Measurements from ENCODE around the gene KLK6.

The KLK6 gene

GRCh38 chr19:50980208-50980607, 10.8 kb upstream of the KLK6 start:
- Histone ChIP-seq H3K4me2 (ENCODE audit: low read depth, low read length, poor library complexity, severe bottlenecking) (no peak overlapping the region), H3K27me3 (ENCODE audit: low read length) (no peaks in the 10 kb centered on the region), H3K79me2 (ENCODE audit: insufficient read depth, low read length) (no peaks in the 10 kb centered on the region), H2AFZ (ENCODE audit: low read depth, low read length, severe bottlenecking) (no peak overlapping the region), H3K9me3 (ENCODE audit: insufficient read depth, low read length) (no peaks in the 10 kb centered on the region), H3K4me3 (ENCODE audit: insufficient read depth, low read length, poor library complexity, severe bottlenecking) (no peak overlapping the region), H3K36me3 (ENCODE audit: low read length) (no peaks in the 10 kb centered on the region), H3K27ac (ENCODE audit: low read depth, low read length) (no peak overlapping the region), H4K20me1 (ENCODE audit: low read depth, low read length) (no peaks in the 10 kb centered on the region), H3K9me2 (replicated peaks; ENCODE audit: insufficient read depth, low read length) (no peaks in the 10 kb centered on the region), H3F3A (ENCODE audit: insufficient read depth) (no peaks in the 10 kb centered on the region), H3K9ac (ENCODE audit: low read length) (no peak overlapping the region)
- TF ChIP-seq EZH2phosphoT487 (conservative IDR thresholded peaks at IDR 0.05; ENCODE audit: low read length) (no peak), CTCF (IDR thresholded peaks at IDR 0.05; ENCODE audit: insufficient read depth, low read length, poor library complexity, severe bottlenecking) (no peak)

- no peaks in the 10 kb centered on the region for H3K79me2 ChIP-seq (ENCODE audit: insufficient read depth, low read length)
- no peaks in the 10 kb centered on the region for H3K27me3 ChIP-seq (ENCODE audit: low read length)
- H3F3A ChIP-seq (ENCODE audit: insufficient read depth) = no peaks in the 10 kb centered on the region
- H3K36me3 ChIP-seq (ENCODE audit: low read length) = no peaks in the 10 kb centered on the region
- no peaks in the 10 kb centered on the region for H3K9me3 ChIP-seq (ENCODE audit: insufficient read depth, low read length)
- H4K20me1 ChIP-seq (ENCODE audit: low read depth, low read length) = no peaks in the 10 kb centered on the region
- H3K9me2 ChIP-seq (replicated peaks; ENCODE audit: insufficient read depth, low read length) = no peaks in the 10 kb centered on the region
- no peak overlapping the region for H3K9ac ChIP-seq (ENCODE audit: low read length)
- H3K4me3 ChIP-seq (ENCODE audit: insufficient read depth, low read length, poor library complexity, severe bottlenecking) = no peak overlapping the region
- no peak for TF ChIP-seq CTCF (IDR thresholded peaks at IDR 0.05; ENCODE audit: insufficient read depth, low read length, poor library complexity, severe bottlenecking)
- H3K4me2 ChIP-seq (ENCODE audit: low read depth, low read length, poor library complexity, severe bottlenecking) = no peak overlapping the region
- H3K27ac ChIP-seq (ENCODE audit: low read depth, low read length) = no peak overlapping the region
- H2AFZ ChIP-seq (ENCODE audit: low read depth, low read length, severe bottlenecking) = no peak overlapping the region
Observed at GRCh38 chr19:50979758-50980157, 10.4 kb upstream of the KLK6 start.

- no peaks in the 10 kb centered on the region for H3K9me2 ChIP-seq (replicated peaks; ENCODE audit: insufficient read depth, low read length)
- no peaks in the 10 kb centered on the region for H3K27me3 ChIP-seq (ENCODE audit: low read length)
- H3K27ac ChIP-seq (ENCODE audit: low read depth, low read length) = no peak overlapping the region
- no peaks in the 10 kb centered on the region for H3K9me3 ChIP-seq (ENCODE audit: insufficient read depth, low read length)
- no peaks in the 10 kb centered on the region for H4K20me1 ChIP-seq (ENCODE audit: low read depth, low read length)
- H3K79me2 ChIP-seq (ENCODE audit: insufficient read depth, low read length) = no peaks in the 10 kb centered on the region
- TF ChIP-seq CTCF (IDR thresholded peaks at IDR 0.05; ENCODE audit: insufficient read depth, low read length, poor library complexity, severe bottlenecking) (no peak), EZH2phosphoT487 (conservative IDR thresholded peaks at IDR 0.05; ENCODE audit: low read length) (no peak)
- H2AFZ ChIP-seq (ENCODE audit: low read depth, low read length, severe bottlenecking) = no peak overlapping the region
- no peaks in the 10 kb centered on the region for H3F3A ChIP-seq (ENCODE audit: insufficient read depth)
- no peaks in the 10 kb centered on the region for H3K36me3 ChIP-seq (ENCODE audit: low read length)
- no peak overlapping the region for H3K4me2 ChIP-seq (ENCODE audit: low read depth, low read length, poor library complexity, severe bottlenecking)
- H3K9ac ChIP-seq (ENCODE audit: low read length) = no peak overlapping the region
- H3K4me3 ChIP-seq (ENCODE audit: insufficient read depth, low read length, poor library complexity, severe bottlenecking) = no peak overlapping the region
Observed at GRCh38 chr19:50978772-50979390, 9.5 kb upstream of the KLK6 start.
